ENCODE measurements around the gene PI4KA.
"Not testable (repeated sequence)": the region's sequence is repeated elsewhere in the genome, so short reads cannot be mapped to it uniquely, and the experiment has no call there.

PI4KA gene

GRCh38 chr22:20847318-20847822 is 11.2 kb downstream of the PI4KA start:
- DNase-seq (ENCODE audit: low read depth): no peak

GRCh38 chr22:20844055-20845037 is 14.3 kb downstream of the PI4KA start:
- DNase-seq (ENCODE audit: low read depth): no peak

- no peak for DNase-seq (ENCODE audit: low read depth)
Observed at GRCh38 chr22:20843501-20843900, 15.1 kb downstream of the PI4KA start.

GRCh38 chr22:20840646-20841371 is 17.8 kb downstream of the PI4KA start:
- DNase-seq (ENCODE audit: low read depth): no peak

GRCh38 chr22:20839837-20840645 is 18.6 kb downstream of the PI4KA start:
- no peak for DNase-seq (ENCODE audit: low read depth)

GRCh38 chr22:20839354-20839753 is 19.3 kb downstream of the PI4KA start:
- DNase-seq (ENCODE audit: low read depth): not testable (repeated sequence)

- no peak for DNase-seq (ENCODE audit: low read depth)
Observed at GRCh38 chr22:20836987-20837823, 21.4 kb downstream of the PI4KA start.

GRCh38 chr22:20834725-20835124 is 23.9 kb downstream of the PI4KA start:
- DNase-seq (ENCODE audit: low read depth): no peak

- no peak for DNase-seq (ENCODE audit: low read depth)
Observed at GRCh38 chr22:20834206-20834605, 24.4 kb downstream of the PI4KA start.

- no peak for DNase-seq (ENCODE audit: low read depth)
Observed at GRCh38 chr22:20833225-20833665, 25.4 kb downstream of the PI4KA start.

- no peak for DNase-seq (ENCODE audit: low read depth)
Observed at GRCh38 chr22:20829491-20830134, 29.0 kb downstream of the PI4KA start.

- DNase-seq (ENCODE audit: low read depth): not testable (repeated sequence)
Observed at GRCh38 chr22:20826373-20827152, 32.0 kb downstream of the PI4KA start.

- DNase-seq (ENCODE audit: low read depth): no peak
Observed at GRCh38 chr22:20825624-20826023, 33.0 kb downstream of the PI4KA start.

GRCh38 chr22:20825216-20825615 is 33.4 kb downstream of the PI4KA start:
- not testable (repeated sequence) for DNase-seq (ENCODE audit: low read depth)

GRCh38 chr22:20823264-20823663 is 35.3 kb downstream of the PI4KA start:
- no peak for DNase-seq (ENCODE audit: low read depth)

- DNase-seq (ENCODE audit: low read depth): no peak
Observed at GRCh38 chr22:20822240-20822639, 36.4 kb downstream of the PI4KA start.

- not testable (repeated sequence) for DNase-seq (ENCODE audit: low read depth)
Observed at GRCh38 chr22:20821717-20822239, 36.8 kb downstream of the PI4KA start.

GRCh38 chr22:20819471-20819870 is 39.1 kb downstream of the PI4KA start:
- no peak for DNase-seq (ENCODE audit: low read depth)

GRCh38 chr22:20818471-20818870 is 40.1 kb downstream of the PI4KA start:
- DNase-seq (ENCODE audit: low read depth): no peak
